HepG2 (cell line): Measurements from ENCODE around the gene GLUD1. TPM values are rescaled to one million over a fixed set of nuclear protein-coding genes. Genes with fewer than 3 reads are reported as not detected.

Experiments used
- ATF4 ChIP-seq, 2 experiments: fragments of 450-650 bp in 1 of 2; sonication (generic) in 1 of 2; formaldehyde crosslinking; IDR thresholded peaks; 2 replicates each; pipeline versions ENCODE4 v1.5.0 to v1.8.0; 2020 to 2022; ENCODE audit warnings: mild to moderate bottlenecking in 1 of 2, missing genetic modification reagents in 1 of 2
- BRF2 ChIP-seq: sonication (generic); formaldehyde crosslinking; IDR thresholded peaks from 2 replicates; pipeline ENCODE4 v1.8.1; 2022; ENCODE audit warnings: mild to moderate bottlenecking, missing genetic modification reagents
- ELF3 ChIP-seq: IDR thresholded peaks from 2 replicates; pipeline ENCODE4 v1.6.1; 2016; ENCODE audit warnings: missing genetic modification reagents, missing compliant biosample characterization
- NKX3-1 ChIP-seq: sonication (generic); formaldehyde crosslinking; IDR thresholded peaks from 2 replicates; pipeline ENCODE4 v1.5.0; 2020; ENCODE audit warnings: missing genetic modification reagents
- NR2F1 ChIP-seq, 2 experiments: fragments of 450-650 bp in 1 of 2; formaldehyde crosslinking in 1 of 2; IDR thresholded peaks; 2 replicates each; pipeline versions ENCODE4 v1.5.0 to v1.6.1; 2016 to 2020; ENCODE audit warnings: mild to moderate bottlenecking in 1 of 2, missing compliant biosample characterization in 1 of 2, missing genetic modification reagents in 1 of 2, moderate library complexity in 1 of 2
- PAX8 ChIP-seq: sonication (generic); formaldehyde crosslinking; IDR thresholded peaks from 2 replicates; pipeline ENCODE4 v1.8.0; 2022; ENCODE audit warnings: mild to moderate bottlenecking, missing genetic modification reagents, borderline replicate concordance
- PAXIP1 ChIP-seq: sonication (generic); formaldehyde crosslinking; conservative IDR thresholded peaks from 2 replicates; pipeline ENCODE4 v1.4.0; 2020; ENCODE audit warnings: mild to moderate bottlenecking, missing genetic modification reagents, moderate library complexity
- PRPF4 ChIP-seq: fragments of 200-400 bp; formaldehyde crosslinking; IDR thresholded peaks from 2 replicates; pipeline ENCODE4 v1.6.1; 2016; ENCODE audit warnings: low read length, low read depth; ENCODE audit not compliant: poor library complexity, severe bottlenecking
- SOX13 ChIP-seq, 3 experiments: fragments of 450-650 bp in 1 of 3; sonication (generic) in 1 of 3; formaldehyde crosslinking in 1 of 3; IDR thresholded peaks in 2 of 3; conservative IDR thresholded peaks in 1 of 3; 2 replicates each; pipeline versions ENCODE4 v1.5.0 to v1.6.1; 2016 to 2020; ENCODE audit warnings: antibody characterized with exemption in 1 of 3, mild to moderate bottlenecking in 1 of 3, missing compliant biosample characterization in 1 of 3, missing genetic modification reagents in 1 of 3, moderate library complexity in 1 of 3
- SOX5 ChIP-seq: IDR thresholded peaks from 2 replicates; pipeline ENCODE4 v1.6.1; 2016; ENCODE audit warnings: borderline replicate concordance
- STAG1 ChIP-seq: sonication (generic); formaldehyde crosslinking; IDR thresholded peaks from 2 replicates; pipeline ENCODE4 v1.4.0; 2020; ENCODE audit warnings: missing genetic modification reagents
- TAF1 ChIP-seq: sonication (generic); formaldehyde crosslinking; IDR thresholded peaks from 2 replicates; pipeline ENCODE4 v1.4.0; 2020; ENCODE audit warnings: missing genetic modification reagents
- TSC22D2 ChIP-seq: sonication (generic); formaldehyde crosslinking; IDR thresholded peaks from 2 replicates; pipeline ENCODE4 v1.5.1; 2020; ENCODE audit warnings: missing genetic modification reagents, mild to moderate bottlenecking, borderline replicate concordance
- WIZ ChIP-seq: sonication (generic); formaldehyde crosslinking; IDR thresholded peaks from 2 replicates; pipeline ENCODE4 v1.5.1; 2020; ENCODE audit warnings: mild to moderate bottlenecking, missing genetic modification reagents
- ZFP62 ChIP-seq: sonication (generic); formaldehyde crosslinking; IDR thresholded peaks from 2 replicates; pipeline ENCODE4 v1.4.0; 2020; ENCODE audit warnings: missing genetic modification reagents
- ZNF44 ChIP-seq: sonication (generic); formaldehyde crosslinking; IDR thresholded peaks from 2 replicates; pipeline ENCODE4 v1.5.1; 2020; ENCODE audit warnings: mild to moderate bottlenecking, missing genetic modification reagents
- ZNF550 ChIP-seq: sonication (generic); formaldehyde crosslinking; IDR thresholded peaks from 2 replicates; pipeline ENCODE4 v1.4.0; 2020; ENCODE audit warnings: mild to moderate bottlenecking, missing genetic modification reagents, borderline replicate concordance
- ZNF589 ChIP-seq: sonication (generic); formaldehyde crosslinking; conservative IDR thresholded peaks from 2 replicates; pipeline ENCODE4 v1.8.0; 2022; ENCODE audit warnings: mild to moderate bottlenecking, moderate library complexity, missing genetic modification reagents
- ZNF629 ChIP-seq: sonication (generic); formaldehyde crosslinking; conservative IDR thresholded peaks from 2 replicates; pipeline ENCODE4 v1.5.0; 2020; ENCODE audit warnings: missing genetic modification reagents
- ZNF766 ChIP-seq: sonication (generic); formaldehyde crosslinking; IDR thresholded peaks from 2 replicates; pipeline ENCODE4 v1.5.0; 2020; ENCODE audit warnings: missing genetic modification reagents, borderline replicate concordance
- ZNF792 ChIP-seq: IDR thresholded peaks from 2 replicates; pipeline ENCODE4 v1.6.1; 2016
- polyA plus RNA-seq, 8 experiments: library from polyadenylated mRNA; depleted of rRNA in 3 of 8; stranded (reverse) in 7 of 8; unstranded in 1 of 8; fragments of >200 nt; fragmentation: Illumina TruSeq in 4 of 8; extraction: Trizol in 4 of 8; gene quantifications; 2 replicates each; pipeline versions ENCODE4 v1.2.1 to v1.2.3, GENCODE V29; 2011 to 2016; ENCODE audit warnings: low read depth in 4 of 8, missing spikeins in 1 of 8, mixed read lengths in 1 of 8; ENCODE audit not compliant: insufficient read depth in 1 of 8
- total RNA-seq, 5 experiments: library from RNA; depleted of rRNA; stranded (reverse); fragments of >200 nt; fragmentation: Illumina TruSeq; extraction: Trizol; gene quantifications; 2 replicates each; pipeline ENCODE4 v1.2.3, GENCODE V29; 2016; ENCODE audit warnings: low read depth in 1 of 5
- TF ChIP-seq, protein P1 (sequence below): IDR thresholded peaks from 2 replicates; pipeline ENCODE4 v1.6.1; 2012; ENCODE audit warnings: inconsistent platforms

GLUD1 gene
- total and polyA plus RNA-seq, 2 of the 13 experiments (the other 11 are each of a cell fraction or from before 2014, with no cell fraction given): 301 to 798 TPM

GRCh38 chr10:87092861-87093631, 1.6 kb downstream of the GLUD1 start (continued):
- peak; percentile 80 for TF ChIP-seq PAXIP1 (CRISPR knock-in tag)
- no peak for TF ChIP-seq SOX13 (IDR thresholded peaks at IDR 0.05)
- no peak; a peak in 1 of 4 replicates for TF ChIP-seq SOX13 (CRISPR knock-in tag; conservative IDR thresholded peaks at IDR 0.05 in 1 of 2, IDR thresholded peaks at IDR 0.05 in 1 of 2)
- TF ChIP-seq NKX3-1 (CRISPR knock-in tag): no peak
- no peak for TF ChIP-seq WIZ (CRISPR knock-in tag)
- peak in 1 of 2 experiments; percentile 70; a peak in 1 of 4 replicates for TF ChIP-seq ATF4 (CRISPR knock-in tag; IDR thresholded peaks at IDR 0.05)
- no peak for TF ChIP-seq PRPF4
- TF ChIP-seq PAX8 (CRISPR knock-in tag): no peak
- TF ChIP-seq SOX5: peak; percentile 31; the same call in 1 of the 2 replicates
- 0 out of 2 replicates have a peak, but pooled peaks have one; percentile 25 for TF ChIP-seq TSC22D2 (CRISPR knock-in tag)
- no peak for TF ChIP-seq ZNF766 (CRISPR knock-in tag)
- no peak for TF ChIP-seq ZFP62 (CRISPR knock-in tag)
- no peak; the same call in 1 of the 2 replicates for TF ChIP-seq ZNF792
- TF ChIP-seq STAG1: no peak
- no peak for TF ChIP-seq ZNF629 (CRISPR knock-in tag)
- TF ChIP-seq, protein P1, sequence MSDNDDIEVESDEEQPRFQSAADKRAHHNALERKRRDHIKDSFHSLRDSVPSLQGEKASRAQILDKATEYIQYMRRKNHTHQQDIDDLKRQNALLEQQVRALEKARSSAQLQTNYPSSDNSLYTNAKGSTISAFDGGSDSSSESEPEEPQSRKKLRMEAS: 0 out of 2 replicates have a peak, but pooled peaks have one; percentile 6
- no peak for TF ChIP-seq ZNF589 (CRISPR knock-in tag)
- no peak for TF ChIP-seq ZNF550 (CRISPR knock-in tag)
- TF ChIP-seq ZNF44 (CRISPR knock-in tag): 0 out of 2 replicates have a peak, but pooled peaks have one; percentile 27
- peak; percentile 11 to 44; a peak in 2 of 4 replicates for TF ChIP-seq NR2F1 (CRISPR knock-in tag; IDR thresholded peaks at IDR 0.05)
- TF ChIP-seq TAF1 (CRISPR knock-in tag): no peak
- TF ChIP-seq ELF3: peak; percentile 80
- TF ChIP-seq BRF2 (CRISPR knock-in tag): no peak; the same call in 1 of the 2 replicates
